ENCODE results near the gene LEKR1.
"Not testable (repeated sequence)": the region's sequence is repeated elsewhere in the genome, so short reads cannot be mapped to it uniquely, and the experiment has no call there.

- TF ChIP-seq CTCF, POLR2A (IDR thresholded peaks at IDR 0.05): not testable (repeated sequence)
Measured at GRCh38 chr3:156879491-156879890, 53.3 kb downstream of the LEKR1 start.

Measured in testis (tissue), 2 donors.